ENCODE measurements around the gene ELFN2.

DNA sequence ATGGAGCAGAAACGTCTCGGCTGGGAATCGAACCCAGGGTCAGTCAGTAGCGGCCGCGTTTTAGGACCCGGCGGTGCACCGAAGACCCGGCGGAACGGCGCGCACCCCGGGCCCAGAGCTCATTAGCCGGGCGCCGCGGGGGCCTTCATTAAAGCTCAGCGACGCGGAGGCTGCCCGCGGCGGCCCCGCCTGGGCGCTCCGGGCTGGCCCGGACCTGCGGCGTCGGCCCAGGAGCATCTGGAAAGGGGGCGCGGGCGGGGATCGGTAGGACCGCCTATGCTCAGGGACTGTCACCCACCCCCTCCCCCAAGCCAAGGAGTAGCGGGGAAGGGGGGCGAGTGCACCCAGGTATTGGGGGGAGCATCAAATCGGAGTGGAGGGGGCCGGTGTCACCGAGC, 92.8 kb downstream of the ELFN2 start:
- TF ChIP-seq, protein P1, sequence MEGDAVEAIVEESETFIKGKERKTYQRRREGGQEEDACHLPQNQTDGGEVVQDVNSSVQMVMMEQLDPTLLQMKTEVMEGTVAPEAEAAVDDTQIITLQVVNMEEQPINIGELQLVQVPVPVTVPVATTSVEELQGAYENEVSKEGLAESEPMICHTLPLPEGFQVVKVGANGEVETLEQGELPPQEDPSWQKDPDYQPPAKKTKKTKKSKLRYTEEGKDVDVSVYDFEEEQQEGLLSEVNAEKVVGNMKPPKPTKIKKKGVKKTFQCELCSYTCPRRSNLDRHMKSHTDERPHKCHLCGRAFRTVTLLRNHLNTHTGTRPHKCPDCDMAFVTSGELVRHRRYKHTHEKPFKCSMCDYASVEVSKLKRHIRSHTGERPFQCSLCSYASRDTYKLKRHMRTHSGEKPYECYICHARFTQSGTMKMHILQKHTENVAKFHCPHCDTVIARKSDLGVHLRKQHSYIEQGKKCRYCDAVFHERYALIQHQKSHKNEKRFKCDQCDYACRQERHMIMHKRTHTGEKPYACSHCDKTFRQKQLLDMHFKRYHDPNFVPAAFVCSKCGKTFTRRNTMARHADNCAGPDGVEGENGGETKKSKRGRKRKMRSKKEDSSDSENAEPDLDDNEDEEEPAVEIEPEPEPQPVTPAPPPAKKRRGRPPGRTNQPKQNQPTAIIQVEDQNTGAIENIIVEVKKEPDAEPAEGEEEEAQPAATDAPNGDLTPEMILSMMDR (IDR thresholded peaks at IDR 0.05): no peak
- TF ChIP-seq HOXA7 (CRISPR knock-in tag; IDR thresholded peaks at IDR 0.05) (no peak), PHF8 (IDR thresholded peaks at IDR 0.05; ENCODE audit: borderline replicate concordance, low read depth) (no peak), FOSL2 (IDR thresholded peaks at IDR 0.05) (no peak), FOSL2 (CRISPR knock-in tag; IDR thresholded peaks at IDR 0.05) (no peak), MYC (IDR thresholded peaks at IDR 0.05; ENCODE audit: borderline replicate concordance, low read length) (no peak), RFX5 (IDR thresholded peaks at IDR 0.05) (no peak)
- TF ChIP-seq, protein P2, sequence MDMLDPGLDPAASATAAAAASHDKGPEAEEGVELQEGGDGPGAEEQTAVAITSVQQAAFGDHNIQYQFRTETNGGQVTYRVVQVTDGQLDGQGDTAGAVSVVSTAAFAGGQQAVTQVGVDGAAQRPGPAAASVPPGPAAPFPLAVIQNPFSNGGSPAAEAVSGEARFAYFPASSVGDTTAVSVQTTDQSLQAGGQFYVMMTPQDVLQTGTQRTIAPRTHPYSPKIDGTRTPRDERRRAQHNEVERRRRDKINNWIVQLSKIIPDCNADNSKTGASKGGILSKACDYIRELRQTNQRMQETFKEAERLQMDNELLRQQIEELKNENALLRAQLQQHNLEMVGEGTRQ (IDR thresholded peaks at IDR 0.05): no peak
- TF ChIP-seq, protein P3, sequence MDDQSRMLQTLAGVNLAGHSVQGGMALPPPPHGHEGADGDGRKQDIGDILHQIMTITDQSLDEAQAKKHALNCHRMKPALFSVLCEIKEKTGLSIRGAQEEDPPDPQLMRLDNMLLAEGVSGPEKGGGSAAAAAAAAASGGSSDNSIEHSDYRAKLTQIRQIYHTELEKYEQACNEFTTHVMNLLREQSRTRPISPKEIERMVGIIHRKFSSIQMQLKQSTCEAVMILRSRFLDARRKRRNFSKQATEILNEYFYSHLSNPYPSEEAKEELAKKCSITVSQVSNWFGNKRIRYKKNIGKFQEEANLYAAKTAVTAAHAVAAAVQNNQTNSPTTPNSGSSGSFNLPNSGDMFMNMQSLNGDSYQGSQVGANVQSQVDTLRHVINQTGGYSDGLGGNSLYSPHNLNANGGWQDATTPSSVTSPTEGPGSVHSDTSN (IDR thresholded peaks at IDR 0.05): no peak

All from A549 (cell line).